NT2/D1 (cell line): ENCODE data around the gene TMPRSS4.

ENCODE experiments used
- SUZ12 ChIP-seq: IDR thresholded peaks from 2 replicates; pipeline ENCODE4 v1.6.1; 2011; ENCODE audit not compliant: insufficient read length, insufficient read depth; ENCODE audit errors: extremely low read depth
- YY1 ChIP-seq: IDR thresholded peaks from 2 replicates; pipeline ENCODE4 v1.6.1; 2011; ENCODE audit not compliant: insufficient read length, insufficient read depth

DNA sequence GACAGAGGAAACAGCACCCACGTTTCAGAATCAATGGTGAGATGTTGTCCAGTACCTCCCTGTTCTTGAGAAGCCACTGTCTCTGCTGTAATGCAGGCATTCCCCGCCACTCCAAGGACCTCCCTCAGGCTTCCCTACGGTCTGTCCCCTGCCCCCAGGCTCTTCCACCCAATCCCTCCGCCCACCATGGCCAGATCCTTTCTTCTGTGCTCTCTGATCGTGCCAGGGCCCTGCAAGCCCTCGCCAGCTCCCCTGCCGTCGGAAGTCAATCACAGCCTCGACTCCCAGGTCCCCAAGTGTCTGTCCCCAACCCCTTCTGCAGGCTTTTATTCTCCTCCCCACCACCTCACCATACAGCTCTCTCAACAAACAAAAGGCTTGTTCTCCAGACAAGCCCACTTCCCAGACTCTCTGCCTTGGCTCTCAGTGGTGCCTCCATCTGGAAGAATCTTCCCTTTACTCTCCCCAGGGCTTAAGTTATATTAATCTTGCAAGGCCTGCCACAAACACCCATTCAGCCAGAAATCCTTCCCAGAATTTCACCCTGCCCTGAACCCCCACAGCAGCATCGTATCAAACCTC is 62.1 kb downstream of the TMPRSS4 start:
- TF ChIP-seq SUZ12 (no peak), YY1 (no peak)
